Keratinocyte (primary cell): Measurements from ENCODE around the gene GRK3. TPM values are rescaled to one million over a fixed set of nuclear protein-coding genes. Genes with fewer than 3 reads are reported as not detected.
"Not testable (repeated sequence)": the region's sequence is repeated elsewhere in the genome, so short reads cannot be mapped to it uniquely, and the experiment has no call there.

Source experiments
- DNase-seq: peaks from one replicate; pipeline ENCODE4 v3.0.0-alpha.2; 2011; ENCODE audit warnings: low read depth, missing footprints, low spot score
- FAIRE-seq: peaks from 2 replicates; lab custom pipeline; 2011; peaks lifted over from hg19 to GRCh38; lab: Jason Lieb, UNC
- H2AFZ ChIP-seq: 2 replicates; pipeline ENCODE4 v1.6.0; 2012; ENCODE audit warnings: low read length, control low read depth, inconsistent platforms; ENCODE audit not compliant: control insufficient read depth
- H3K27ac ChIP-seq: 2 replicates; pipeline ENCODE4 v1.5.1; 2011; ENCODE audit warnings: low read length; ENCODE audit not compliant: control insufficient read depth, insufficient read depth
- H3K27me3 ChIP-seq: 3 replicates; pipeline ENCODE4 v1.6.0; 2011; ENCODE audit warnings: low read length; ENCODE audit not compliant: control insufficient read depth, insufficient read depth; ENCODE audit errors: extremely low read depth
- H3K36me3 ChIP-seq, 2 experiments: 2 replicates in 1 of 2; 3 replicates in 1 of 2; pipeline ENCODE4 v1.5.1; 2011; ENCODE audit warnings: low read length in 2 of 2, mild to moderate bottlenecking in 1 of 2; ENCODE audit not compliant: control insufficient read depth in 2 of 2, insufficient read depth in 2 of 2; ENCODE audit errors: extremely low read depth in 1 of 2
- H3K4me1 ChIP-seq: 3 replicates; pipeline ENCODE4 v1.5.1; 2011; ENCODE audit warnings: low read length; ENCODE audit not compliant: control insufficient read depth, insufficient read depth; ENCODE audit errors: extremely low read depth
- H3K4me2 ChIP-seq: 3 replicates; pipeline ENCODE4 v1.6.0; 2011; ENCODE audit warnings: low read depth, low read length; ENCODE audit not compliant: control insufficient read depth, insufficient read depth; ENCODE audit errors: extremely low read depth
- H3K4me3 ChIP-seq, 3 experiments: fragments of 200-600 bp in 1 of 3; sonication (generic) in 1 of 3; 2 replicates in 2 of 3; 3 replicates in 1 of 3; pipeline ENCODE4 v1.5.1; 2011 to 2016; ENCODE audit warnings: low read length in 3 of 3, mild to moderate bottlenecking in 3 of 3, control low read depth in 2 of 3, inconsistent platforms in 1 of 3, low read depth in 1 of 3, mixed read lengths in 1 of 3, mixed run types in 1 of 3, moderate library complexity in 1 of 3; ENCODE audit not compliant: control insufficient read depth in 2 of 3, insufficient read depth in 2 of 3; ENCODE audit errors: extremely low read depth in 1 of 3
- H3K79me2 ChIP-seq: 2 replicates; pipeline ENCODE4 v1.6.0; 2012; ENCODE audit warnings: low read length; ENCODE audit not compliant: control insufficient read depth, insufficient read depth
- H3K9ac ChIP-seq: 3 replicates; pipeline ENCODE4 v1.6.0; 2011; ENCODE audit warnings: low read length; ENCODE audit not compliant: control insufficient read depth, insufficient read depth; ENCODE audit errors: extremely low read depth
- H3K9me1 ChIP-seq: 3 replicates; pipeline ENCODE4 v1.6.0; 2011; ENCODE audit warnings: low read length; ENCODE audit not compliant: control insufficient read depth, insufficient read depth; ENCODE audit errors: extremely low read depth
- H3K9me3 ChIP-seq: 2 replicates; pipeline ENCODE4 v1.5.1; 2012; ENCODE audit warnings: low read depth, low read length; ENCODE audit not compliant: control insufficient read depth
- H4K20me1 ChIP-seq: 3 replicates; pipeline ENCODE4 v1.6.0; 2011; ENCODE audit warnings: low read length; ENCODE audit not compliant: control insufficient read depth, insufficient read depth; ENCODE audit errors: extremely low read depth
- dilution Hi-C: fragments of 300-500 bp; cut with MboI; formaldehyde crosslinking; loops from one replicate; pipeline ENCODE4 v1.7.0; 2020; ENCODE audit warnings: low sequenced_read_pairs; ENCODE audit not compliant: extremely low pct_ligation_motif_present
- polyA plus RNA-seq, 5 experiments: library from polyadenylated mRNA; depleted of rRNA in 3 of 5; stranded (reverse) in 3 of 5; stranded (forward) in 1 of 5; unstranded in 1 of 5; fragments of >200 nt; gene quantifications; 1 replicate in 1 of 5; 2 replicates in 3 of 5; 3 replicates in 1 of 5; pipeline versions ENCODE4 v1.2.1 to v1.2.3, GENCODE V29; 2011 to 2012; ENCODE audit warnings: missing spikeins in 2 of 5, low read depth in 1 of 5, low replicate concordance in 1 of 5

The GRK3 gene
- polyA plus RNA-seq, 1 donor (not counting 4 experiments of a cell fraction or from before 2014, with no cell fraction given): 8.1 TPM

- dilution Hi-C loops, H3K36me3 ChIP-seq, H3K9me3 ChIP-seq, H3K27me3 ChIP-seq, H3K4me3 ChIP-seq, H2AFZ ChIP-seq, DNase-seq, H3K27ac ChIP-seq, H3K9ac ChIP-seq, H3K9me1 ChIP-seq, FAIRE-seq, H3K4me2 ChIP-seq, H3K79me2 ChIP-seq, H4K20me1 ChIP-seq, H3K4me1 ChIP-seq: not testable (repeated sequence)
Observed at GRCh38 chr22:25613131-25613530, 48.7 kb downstream of the GRK3 start.

DNA sequence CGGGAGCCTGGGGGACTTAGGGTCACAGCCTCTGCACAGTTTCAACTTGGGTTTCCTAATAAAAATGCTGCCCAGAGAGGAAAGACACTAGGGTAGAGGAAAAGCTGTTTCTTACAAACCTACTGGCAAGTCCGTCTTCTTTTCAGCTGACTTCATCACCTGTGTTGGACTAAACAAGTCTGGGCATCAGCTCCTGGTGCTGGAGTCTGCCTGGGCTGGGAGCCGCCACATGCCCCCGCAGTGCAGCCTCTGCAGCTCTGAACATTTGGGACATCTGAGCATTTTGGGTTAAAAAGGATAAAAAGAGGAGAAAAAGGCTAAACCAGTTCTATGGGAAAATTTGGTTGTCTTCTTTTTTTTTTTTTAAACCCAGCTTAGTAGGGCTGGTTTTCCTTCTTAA lies 49.1 kb downstream of the GRK3 start:
- H2AFZ ChIP-seq, H3K79me2 ChIP-seq, H3K4me1 ChIP-seq, H3K36me3 ChIP-seq, DNase-seq, dilution Hi-C loops, H3K27ac ChIP-seq, H3K4me3 ChIP-seq, H4K20me1 ChIP-seq, H3K9ac ChIP-seq, H3K9me1 ChIP-seq, H3K27me3 ChIP-seq, H3K9me3 ChIP-seq: not testable (repeated sequence)
- peak overlapping the region; percentile 16 for H3K4me2 ChIP-seq
- peak; percentile 99 for FAIRE-seq

- FAIRE-seq, H3K9me3 ChIP-seq, dilution Hi-C loops, H3K79me2 ChIP-seq, H4K20me1 ChIP-seq, H3K4me1 ChIP-seq, H3K27ac ChIP-seq, H3K4me3 ChIP-seq, DNase-seq, H3K9me1 ChIP-seq, H3K36me3 ChIP-seq, H3K4me2 ChIP-seq, H3K27me3 ChIP-seq, H2AFZ ChIP-seq, H3K9ac ChIP-seq: not testable (repeated sequence)
Observed at GRCh38 chr22:25614791-25615190, 50.3 kb downstream of the GRK3 start.
